Activated CD4-positive, CD25-positive, alpha-beta regulatory T cell treated with anti-CD3 and anti-CD28 coated beads, Interleukin-2, amount 50 U/mL, for 16 hours (primary cell): ENCODE measurements around the gene ZNF423.

ENCODE experiments used
- DNase-seq: peaks from one replicate; pipeline ENCODE4 v3.0.0-alpha.2; 2020; ENCODE audit warnings: low read depth, low spot score

ZNF423 gene

DNA sequence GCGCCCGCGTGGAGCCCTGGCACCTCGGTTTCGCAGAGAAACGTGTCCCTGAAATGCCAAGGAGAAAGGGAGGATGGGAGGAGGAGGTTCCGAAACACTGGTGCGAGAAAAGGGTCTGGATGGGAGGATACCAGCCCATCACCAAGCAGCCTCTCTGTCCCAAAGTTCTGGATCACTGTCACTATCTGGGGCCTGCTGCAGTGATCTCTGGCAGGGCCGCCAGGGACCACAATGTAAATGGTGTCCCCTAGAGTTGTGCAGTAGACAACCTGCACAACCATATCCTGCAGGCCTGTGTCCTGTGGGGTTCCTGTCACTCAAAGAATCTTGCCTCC lies 253.0 kb downstream of the ZNF423 start:
- DNase-seq, result no peak

DNA sequence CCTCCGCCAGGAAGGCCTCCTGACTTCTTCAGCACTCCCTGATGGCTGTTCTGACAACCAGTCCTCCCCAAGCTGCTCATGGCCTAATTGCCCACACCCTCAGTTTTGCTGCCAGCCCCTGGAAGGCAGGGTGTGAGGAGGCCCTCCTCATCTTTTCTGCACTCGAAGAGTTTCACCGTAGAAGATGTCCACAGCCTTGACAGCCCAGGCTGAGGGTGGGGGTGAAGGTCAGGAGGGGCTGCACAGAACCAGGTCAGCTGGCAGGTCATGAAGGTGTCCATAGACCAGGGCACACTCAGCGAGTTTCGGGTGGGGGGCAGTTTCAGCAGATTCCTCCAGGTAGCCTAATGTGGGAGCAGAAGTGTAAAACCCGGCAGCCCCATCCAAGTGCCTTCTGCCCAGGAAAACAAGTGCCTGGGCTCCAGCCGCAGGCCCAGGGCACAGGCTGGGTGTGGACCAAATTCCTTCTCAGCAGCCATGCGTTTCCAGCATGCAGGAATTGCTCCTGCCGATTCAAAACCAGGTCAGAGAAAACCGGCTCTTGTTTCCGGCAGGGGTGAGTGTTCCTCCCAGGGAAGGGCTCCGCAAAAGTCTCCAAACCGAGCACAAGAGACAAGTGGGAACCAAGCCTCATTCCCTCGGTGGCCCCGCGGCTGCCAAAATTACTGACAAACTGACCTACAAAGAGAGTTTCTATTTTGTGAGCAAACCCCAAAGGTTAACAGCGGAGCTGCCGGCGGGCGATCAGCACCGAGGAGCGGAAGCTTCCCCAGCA lies 253.5 kb downstream of the ZNF423 start:
- DNase-seq, result no peak

DNA sequence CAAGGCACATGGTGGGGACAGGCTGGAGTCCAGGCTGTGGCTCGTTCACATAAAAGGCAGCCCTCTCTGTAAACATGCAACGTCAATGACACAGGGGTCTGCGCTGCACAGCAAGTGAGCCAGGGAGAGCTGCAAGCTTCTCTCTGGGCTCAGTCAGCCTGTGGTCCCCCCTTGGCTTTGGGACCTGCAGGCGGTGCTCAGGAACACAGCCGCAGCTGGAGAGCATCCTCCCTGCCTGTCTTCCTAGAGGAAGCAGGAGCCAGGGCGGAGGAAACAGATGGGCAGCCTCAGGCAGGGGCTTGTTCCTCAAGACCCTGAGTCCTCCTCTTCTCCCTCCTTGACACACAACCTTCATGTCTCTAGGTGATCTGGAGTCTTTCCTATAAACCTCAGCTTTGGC lies 254.3 kb downstream of the ZNF423 start:
- no peak for DNase-seq

DNA sequence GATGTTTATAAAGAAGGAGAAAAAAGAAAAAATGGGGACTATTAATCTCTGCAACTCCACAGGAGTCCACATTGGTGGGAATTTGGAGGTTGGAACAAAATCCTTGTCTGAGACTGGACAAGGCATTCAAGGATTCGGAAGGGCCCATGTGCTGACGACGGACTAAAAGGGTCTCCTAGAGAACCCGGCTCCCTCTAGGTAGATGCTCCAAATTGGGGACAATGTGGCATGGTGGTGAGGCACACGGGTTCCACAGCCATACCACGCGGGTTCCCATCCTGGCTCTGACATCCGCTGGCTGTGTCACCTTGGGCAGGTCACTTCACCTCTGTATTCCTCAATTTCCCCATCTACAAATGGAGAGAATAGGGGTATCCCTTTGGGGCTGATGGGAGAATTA lies 254.9 kb downstream of the ZNF423 start:
- DNase-seq, result no peak

DNA sequence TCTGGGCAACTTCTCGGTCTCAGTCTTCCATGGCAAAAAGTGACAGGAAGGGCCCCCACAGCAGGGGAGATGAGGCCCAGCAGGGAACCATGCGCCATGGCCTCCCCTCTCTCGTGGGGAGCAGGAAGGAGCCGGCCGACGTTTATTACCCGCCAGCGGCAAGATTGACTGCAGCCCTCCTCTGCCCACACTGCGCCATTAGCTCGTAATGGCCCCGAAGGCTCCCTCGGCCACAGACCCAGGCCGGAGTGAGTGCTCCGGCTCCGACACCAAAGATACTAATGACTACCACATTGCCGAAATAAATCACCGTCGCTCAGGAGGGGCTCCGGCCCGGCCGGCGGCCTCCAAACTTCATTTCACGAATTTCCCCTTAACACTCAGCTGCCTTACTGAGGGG lies 255.4 kb downstream of the ZNF423 start:
- no peak for DNase-seq

DNA sequence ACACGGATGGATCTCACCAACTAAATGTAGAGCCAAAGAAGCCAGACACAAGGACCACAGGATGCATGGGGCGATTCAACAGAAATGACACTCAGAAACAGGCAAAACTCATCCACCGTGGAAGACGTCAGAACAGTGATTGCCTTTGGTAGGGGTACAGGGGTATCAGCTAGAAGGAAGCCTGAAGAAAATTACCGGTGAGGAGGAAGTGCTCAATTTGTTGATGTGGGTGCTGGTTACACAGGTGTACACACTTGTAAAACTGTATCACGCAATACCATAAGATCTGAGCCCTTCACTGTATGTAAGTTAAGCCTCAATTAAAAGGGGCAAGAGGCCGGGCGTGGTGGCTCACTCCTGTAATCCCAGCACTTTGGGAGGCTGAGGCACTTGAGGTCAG lies 256.2 kb downstream of the ZNF423 start:
- no peak for DNase-seq

DNA sequence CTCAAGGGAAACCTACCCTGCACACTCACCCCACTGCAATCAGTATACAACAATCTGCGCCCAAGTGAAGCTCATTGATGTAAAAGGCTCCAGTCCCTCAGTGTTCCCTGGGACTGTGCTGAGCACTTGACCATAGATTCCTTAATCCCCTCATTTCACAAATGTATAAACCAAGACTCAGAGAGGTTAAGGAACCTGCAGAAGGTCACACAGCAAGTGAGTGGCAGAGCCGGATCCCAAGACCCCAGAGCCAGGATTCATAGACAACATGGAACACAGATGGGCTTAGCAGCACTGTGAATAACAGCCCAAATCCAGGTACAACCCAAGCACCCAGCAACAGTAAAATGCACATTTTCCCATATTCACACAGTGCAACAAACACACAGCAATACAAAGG lies 256.6 kb downstream of the ZNF423 start:
- DNase-seq, result no peak

DNA sequence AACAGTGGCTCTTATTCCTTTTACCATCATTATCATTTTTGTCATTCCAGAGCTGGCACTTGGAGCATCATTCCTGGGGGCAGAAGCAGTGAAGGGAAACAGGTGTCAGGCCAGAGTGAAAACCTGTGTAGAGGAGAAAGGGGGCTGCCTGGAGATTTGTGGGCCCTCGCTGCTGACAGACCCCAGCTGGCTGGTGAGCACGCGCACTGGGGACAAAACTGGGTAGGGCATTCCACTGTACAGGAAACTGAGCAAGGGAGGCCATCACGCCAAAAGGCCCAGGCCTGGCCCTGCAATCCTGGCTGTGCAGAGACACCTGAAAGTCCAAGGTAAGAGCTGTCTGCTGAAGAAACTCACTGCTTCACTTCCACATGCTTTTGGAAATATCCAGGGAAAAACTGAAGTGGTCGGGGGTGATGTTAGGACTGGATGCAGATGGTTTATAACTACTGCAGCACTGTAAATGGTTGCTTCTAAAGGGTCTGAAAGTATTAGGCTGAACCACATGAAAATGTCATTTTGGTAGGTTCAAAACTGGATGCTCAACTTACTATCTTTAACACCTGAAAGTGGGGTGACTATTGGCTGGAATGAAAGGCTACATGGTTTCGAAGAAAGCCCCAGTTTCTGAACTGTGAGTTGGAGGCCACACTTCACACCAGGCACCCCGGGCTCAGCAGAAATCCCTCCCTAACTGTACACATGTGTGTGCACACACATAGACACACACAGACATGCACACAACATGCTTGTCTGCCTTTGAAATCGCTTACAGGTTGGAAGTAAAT lies 257.3 kb downstream of the ZNF423 start:
- DNase-seq, result no peak

DNA sequence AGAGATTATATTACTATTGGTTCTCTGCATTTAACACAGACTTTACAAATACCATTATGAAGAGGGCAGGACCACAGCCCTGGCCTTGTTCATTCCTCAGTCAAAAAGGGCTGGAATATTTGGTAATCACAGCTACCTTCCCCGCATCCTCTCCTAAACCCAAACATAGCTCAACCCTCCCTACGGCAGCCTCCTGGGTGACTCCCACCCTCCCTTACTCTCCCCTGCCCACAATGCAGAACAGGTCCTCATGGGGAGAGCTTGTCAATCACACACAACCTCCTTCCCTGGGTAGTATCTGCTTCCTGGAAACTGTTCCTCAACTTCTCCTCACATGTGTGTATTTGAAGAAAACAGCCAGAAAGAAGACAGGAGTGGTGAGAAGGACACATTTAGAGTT lies 258.1 kb downstream of the ZNF423 start:
- no peak for DNase-seq

DNA sequence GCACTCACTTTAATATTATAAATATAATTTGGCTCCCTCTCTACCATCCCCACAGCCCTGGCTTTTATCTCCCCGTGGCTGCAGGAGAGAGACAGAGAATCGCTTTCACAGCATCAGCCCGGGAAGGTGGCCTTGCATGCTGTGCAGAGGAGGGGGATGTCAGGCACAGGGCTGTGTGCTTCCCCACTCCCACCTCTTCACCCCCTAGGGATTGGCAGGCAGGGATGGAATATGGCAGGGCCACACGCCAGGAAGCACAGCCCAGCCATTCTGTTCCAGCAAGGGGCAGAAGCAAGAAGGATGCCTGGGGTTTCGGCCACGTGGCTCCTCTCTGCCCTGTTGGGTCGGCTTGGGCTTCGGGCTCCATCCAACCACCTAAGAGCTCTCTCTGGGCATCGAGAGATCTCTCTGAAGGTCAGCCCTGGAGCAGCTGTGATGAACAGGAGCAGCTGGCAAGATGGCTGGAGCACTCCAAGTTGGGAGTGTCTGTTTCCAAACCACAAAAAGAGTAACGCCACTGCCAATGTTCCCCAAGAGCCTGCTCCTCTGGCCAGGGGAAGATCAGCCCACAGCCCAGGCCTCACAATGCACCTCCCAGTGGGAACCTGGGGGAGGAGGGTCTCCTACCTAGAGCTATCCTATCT lies 259.1 kb downstream of the ZNF423 start:
- no peak for DNase-seq

DNA sequence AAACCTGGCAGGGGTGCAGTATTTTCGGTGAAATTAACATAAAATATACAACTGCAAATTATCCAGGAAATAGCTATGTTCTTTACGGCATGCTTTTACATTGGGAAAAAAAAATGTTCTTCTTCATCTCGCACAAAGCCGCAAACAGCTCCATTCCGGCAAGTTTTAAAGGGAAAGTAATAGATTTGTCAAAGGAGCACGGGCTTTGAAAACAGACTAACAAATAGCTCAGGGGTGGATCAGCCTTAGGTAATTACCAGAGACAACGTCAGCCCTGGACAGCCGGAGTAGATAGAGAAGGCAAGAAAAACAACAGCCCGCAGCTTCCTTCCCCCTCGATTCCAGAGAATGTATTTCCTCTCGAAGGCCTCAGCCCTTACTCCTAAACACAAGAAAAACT lies 259.8 kb downstream of the ZNF423 start:
- no peak for DNase-seq

DNA sequence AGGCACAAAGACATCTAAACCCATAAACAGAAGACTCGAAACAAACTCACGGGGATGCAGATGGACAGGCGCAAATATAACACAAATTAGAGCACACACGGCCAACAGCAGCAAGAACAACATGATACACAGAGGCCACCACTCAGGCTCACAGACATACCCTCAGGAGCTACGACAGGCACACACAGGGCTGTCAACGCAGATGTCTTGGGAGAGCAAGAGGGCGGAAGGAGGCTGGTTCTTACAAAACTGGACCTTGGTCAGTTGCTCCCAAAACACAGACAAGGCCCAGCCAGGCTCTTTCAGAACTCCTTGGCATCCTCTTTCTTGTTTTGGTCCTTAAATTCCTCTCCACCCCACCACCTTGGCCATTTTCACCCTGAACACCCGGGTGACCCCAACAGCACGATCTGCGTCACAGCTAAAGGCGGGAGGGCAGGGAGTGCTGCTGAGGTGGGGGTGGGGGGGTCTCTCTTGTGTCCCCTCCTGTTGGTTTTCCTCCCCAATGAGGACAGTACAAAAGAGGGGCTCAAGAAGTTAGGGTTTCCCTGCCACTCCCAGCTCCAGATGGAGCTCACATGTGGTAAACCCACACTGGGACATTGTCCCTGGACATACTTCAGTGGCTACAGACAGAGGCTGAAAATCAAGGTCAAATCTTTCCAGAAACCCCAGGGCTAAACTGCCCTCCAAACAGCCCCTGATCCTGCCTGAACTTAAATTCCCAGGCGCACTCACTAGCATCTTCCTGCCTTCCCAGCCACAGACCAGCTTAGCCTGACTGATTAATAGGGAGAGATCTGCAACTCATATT lies 261.0 kb downstream of the ZNF423 start:
- no peak for DNase-seq

DNA sequence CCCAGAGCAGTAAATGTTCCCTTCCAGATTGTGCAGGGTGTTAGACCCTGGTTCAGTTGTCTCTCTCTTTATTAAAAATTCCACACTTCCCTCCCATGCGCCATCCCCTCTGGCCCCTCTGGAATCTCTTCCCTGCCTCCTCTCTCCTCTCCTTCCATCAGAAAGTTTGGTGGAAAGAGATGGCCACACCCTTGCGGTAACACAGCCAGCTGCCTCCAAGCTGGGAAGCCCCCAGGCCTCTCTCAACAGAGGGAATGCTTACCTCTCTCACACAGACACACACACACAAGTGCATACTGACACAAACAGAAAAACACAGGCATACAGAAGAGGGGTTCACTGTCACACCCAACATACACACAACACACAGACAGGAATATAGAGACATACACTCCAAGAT lies 261.8 kb downstream of the ZNF423 start:
- DNase-seq, result no peak

DNA sequence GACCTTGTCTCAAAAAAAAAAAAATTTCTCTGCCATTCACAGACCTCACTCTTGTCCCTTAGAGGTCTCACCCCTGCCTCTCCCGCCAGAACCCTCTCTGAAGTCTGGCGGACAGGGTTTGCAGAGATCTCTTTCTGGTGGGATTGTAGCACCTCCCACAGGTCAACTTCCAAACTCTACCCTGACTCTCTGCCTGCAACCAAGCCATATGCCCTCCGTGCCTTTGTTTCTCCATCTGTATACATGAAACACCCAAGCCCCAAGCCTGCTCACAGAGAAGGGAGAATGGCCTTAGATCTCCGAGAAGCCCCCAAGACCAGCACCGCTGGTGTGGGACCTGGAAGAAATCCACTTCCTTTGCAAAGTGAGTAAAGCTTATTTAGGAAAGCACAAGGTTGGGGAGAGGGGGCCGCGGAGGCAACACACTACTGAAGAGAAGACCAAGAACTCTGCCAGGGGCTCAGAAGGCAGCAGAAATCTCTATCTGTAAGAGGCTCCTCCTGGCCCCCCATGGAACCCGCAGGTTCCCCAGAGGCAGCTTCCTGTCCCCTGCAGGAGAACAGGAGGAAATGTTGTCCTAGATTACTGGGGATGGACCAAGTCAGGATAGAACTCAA lies 262.4 kb downstream of the ZNF423 start:
- no peak for DNase-seq

DNA sequence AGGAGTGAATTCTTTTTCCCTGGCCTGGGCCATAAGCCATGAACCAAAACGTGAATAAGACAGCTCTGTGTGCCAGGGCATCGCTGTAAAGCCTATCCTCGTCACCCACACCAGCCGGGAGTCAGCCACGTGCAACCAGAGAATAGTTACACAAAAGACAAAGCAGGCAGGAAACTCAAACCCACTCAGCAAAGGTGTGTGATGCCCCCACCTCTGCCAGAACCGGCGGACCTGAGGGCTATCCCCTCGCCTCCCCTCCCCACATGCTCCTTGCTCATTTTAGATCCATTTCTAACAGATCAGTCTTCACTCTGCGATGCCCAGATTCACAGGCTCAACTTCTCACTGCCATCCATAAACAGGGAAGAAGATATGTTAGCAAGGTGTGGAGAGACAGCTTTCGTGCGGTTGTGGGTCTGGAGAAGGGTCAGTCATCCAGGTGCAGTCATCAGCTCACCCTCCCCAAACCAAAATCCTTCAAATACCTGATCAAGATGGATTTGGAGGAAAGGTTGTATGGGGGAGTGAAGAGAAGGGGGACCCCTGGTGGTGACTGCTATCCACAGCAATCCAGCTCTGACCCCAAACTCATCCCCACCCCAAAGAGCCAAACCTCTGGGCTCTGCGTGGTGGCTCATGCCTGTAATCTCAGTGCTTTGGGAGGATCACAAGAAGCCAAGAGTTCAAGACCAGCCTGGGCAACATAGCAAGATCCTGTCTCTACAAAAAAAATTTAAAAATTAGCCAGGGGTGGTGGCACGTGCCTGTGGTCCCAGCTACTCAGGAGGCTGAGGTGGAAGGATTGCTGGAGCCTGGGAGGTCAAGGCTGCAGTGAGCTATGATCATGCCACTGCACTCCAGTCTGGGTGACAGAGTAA lies 263.1 kb downstream of the ZNF423 start:
- no peak for DNase-seq

DNA sequence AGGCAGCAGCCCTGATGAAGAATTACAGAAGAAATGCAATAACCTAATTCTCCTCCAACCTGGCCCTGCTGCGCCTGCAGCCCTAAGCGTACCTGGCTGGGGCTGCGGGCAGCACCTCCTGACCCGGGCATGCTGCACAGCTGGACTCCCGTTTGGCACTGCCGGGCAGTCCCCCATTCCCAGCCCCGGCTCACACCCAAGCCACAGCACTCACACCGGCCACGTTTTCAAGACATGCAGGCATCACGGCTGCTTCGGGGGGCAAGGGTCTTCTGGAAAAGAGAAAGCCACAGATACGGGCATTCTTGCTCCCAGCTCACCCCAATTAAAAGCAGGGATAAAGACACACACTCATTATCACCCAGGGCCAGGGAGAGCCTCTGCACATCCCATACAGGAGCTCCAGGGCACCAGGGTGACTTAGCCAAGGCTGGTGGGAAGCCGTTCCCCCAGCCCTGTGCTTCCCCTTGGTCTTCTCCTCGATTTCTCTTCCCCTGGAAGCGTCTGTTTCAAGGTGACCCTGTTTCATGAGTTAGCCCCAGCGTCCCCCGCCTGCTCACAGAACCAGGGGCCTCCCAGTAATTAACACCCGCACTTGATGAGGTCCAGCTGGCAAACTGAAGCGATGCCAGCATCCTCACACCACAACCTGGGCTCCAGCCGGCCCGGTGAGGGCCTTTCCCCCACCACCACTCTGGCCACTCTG lies 265.6 kb downstream of the ZNF423 start:
- no peak for DNase-seq

DNA sequence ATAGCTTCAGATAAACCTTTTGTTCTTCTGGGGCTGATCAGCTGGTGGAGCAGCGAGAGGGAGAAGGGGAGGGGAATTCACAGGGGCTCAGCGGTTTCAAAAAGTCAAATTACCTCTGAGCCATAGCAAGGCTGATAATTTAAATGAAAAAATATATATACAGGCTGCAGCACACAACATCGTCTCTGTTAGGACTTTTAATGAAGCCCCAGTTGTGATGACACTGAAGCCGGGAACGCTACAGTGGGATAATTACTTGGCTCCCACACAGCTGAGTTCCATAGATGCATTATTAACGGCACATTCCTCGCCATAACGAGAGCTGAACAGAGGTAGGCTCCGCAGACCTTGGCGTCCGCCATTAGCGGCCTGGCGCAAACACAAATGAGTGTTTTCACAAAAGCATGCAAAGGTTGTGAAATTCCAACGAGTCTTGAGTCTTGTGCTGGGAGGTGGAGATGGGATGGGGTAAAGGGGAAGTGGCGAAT lies 266.3 kb downstream of the ZNF423 start:
- no peak for DNase-seq

DNA sequence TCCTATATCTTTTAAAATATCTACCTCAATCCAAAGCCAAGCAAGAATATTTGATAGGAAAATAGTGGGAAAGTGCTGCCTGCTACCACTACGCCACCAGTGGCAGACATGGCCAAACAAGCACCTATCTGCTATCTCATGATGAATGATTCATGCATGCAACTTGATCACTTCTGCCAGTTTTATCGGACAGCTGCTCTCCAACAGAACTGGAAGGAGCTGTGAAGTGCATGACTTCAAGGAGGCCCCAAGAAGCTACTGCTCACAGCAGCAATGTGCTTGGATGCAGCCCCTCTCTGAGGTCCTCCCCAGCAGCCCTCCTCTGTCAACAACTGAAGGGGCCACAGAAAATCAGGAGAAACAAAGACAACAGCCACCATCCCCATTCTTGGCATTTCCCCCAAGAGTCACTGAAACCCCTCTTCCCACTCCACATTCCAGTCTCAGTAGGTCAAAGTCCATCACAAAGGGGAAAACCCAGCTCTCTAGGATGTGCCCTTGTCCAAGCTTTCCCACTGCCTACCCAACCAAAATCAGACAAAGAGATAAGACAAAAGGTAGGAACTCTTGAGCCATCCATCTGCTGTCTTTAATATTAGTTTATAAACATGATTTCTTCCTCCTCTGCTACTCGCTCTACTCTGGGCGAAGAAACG lies 267.1 kb downstream of the ZNF423 start:
- DNase-seq, result no peak

DNA sequence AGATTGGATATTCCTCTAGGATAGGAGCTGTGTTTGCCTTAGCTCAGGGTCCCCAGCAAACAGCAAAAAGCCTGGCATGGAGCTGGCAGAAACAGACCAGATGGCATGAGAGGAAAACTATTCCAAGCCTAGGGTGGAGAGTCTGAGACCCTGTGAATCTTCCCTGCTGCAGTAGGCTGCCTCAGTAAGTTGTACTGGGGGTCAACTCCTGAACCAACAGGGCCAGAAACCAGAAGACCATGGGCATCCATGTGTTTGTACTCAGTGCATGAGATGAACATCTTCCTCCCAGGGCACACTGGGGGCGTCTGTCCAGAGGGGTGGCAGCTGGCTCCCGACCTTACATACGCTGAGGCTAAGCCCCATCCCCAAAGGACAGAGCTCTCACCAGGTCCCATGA lies 267.9 kb downstream of the ZNF423 start:
- DNase-seq, result no peak
